ENCODE data around the gene TM7SF3.

TM7SF3 gene

DNA sequence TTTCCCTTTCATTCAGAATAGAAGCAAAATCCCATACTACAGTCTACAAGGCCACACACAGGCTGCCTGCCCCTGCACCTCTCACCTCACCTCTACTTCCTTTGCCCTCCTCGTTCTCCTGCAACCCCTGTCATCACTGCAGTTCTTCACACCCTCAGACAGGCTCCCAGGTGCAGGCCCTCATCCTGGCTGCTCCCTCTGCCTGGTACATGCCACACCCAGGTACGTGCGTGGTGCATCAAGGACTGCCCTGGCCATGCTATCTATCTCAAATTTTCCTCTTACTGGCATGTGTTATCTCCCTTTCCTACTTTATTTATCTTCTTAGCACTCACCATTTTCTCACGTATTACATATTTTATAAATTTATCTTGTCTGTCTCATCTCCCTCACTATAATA lies 24.3 kb downstream of the TM7SF3 start:
- no peak overlapping the region for H3K9ac ChIP-seq
- no peaks in the 10 kb centered on the region for H3K79me2 ChIP-seq (ENCODE audit: insufficient read depth, low read depth)
- no peaks in the 10 kb centered on the region for H4K20me1 ChIP-seq (ENCODE audit: insufficient read depth)
- no peak overlapping the region for H3K27ac ChIP-seq
- no peaks in the 10 kb centered on the region for H3K36me3 ChIP-seq (ENCODE audit: insufficient read depth)
- no peaks in the 10 kb centered on the region for H3K27me3 ChIP-seq (ENCODE audit: insufficient read depth, low read depth)
- H3K4me1 ChIP-seq (ENCODE audit: low read depth, poor library complexity, severe bottlenecking): no peaks in the 10 kb centered on the region
- H3K4me3 ChIP-seq (IDR thresholded peaks at IDR 0.05; ENCODE audit: insufficient read depth, low read depth, low read length): no peak overlapping the region
- TF ChIP-seq, protein P1, sequence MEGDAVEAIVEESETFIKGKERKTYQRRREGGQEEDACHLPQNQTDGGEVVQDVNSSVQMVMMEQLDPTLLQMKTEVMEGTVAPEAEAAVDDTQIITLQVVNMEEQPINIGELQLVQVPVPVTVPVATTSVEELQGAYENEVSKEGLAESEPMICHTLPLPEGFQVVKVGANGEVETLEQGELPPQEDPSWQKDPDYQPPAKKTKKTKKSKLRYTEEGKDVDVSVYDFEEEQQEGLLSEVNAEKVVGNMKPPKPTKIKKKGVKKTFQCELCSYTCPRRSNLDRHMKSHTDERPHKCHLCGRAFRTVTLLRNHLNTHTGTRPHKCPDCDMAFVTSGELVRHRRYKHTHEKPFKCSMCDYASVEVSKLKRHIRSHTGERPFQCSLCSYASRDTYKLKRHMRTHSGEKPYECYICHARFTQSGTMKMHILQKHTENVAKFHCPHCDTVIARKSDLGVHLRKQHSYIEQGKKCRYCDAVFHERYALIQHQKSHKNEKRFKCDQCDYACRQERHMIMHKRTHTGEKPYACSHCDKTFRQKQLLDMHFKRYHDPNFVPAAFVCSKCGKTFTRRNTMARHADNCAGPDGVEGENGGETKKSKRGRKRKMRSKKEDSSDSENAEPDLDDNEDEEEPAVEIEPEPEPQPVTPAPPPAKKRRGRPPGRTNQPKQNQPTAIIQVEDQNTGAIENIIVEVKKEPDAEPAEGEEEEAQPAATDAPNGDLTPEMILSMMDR (conservative IDR thresholded peaks at IDR 0.05; ENCODE audit: low read depth, low read length): no peak
- H3K4me2 ChIP-seq: no peak overlapping the region
- H2AFZ ChIP-seq (ENCODE audit: low read depth): no peak overlapping the region

DNA sequence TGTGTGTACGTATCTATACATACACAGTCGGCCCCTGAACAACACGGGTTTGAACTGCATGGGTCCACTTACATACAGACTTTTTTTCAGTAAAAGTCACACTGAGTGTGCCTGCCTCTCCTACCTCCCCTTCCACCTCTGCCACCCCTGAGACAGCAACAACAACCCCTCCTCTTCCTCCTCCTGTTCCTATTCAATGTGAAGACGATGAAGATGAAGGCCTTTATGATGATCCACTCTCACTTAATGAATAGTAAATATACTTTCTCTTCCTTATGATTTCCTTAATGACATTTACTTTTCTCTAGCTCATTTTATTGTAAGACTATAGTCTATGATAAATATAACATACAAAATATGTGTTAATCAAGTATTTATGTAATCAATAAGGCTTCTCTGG lies 25.5 kb downstream of the TM7SF3 start:
- Histone ChIP-seq H3K4me3 (IDR thresholded peaks at IDR 0.05; ENCODE audit: insufficient read depth, low read depth, low read length) (no peak overlapping the region), H4K20me1 (ENCODE audit: insufficient read depth) (no peaks in the 10 kb centered on the region), H3K27me3 (ENCODE audit: insufficient read depth, low read depth) (no peaks in the 10 kb centered on the region), H2AFZ (ENCODE audit: low read depth) (no peak overlapping the region), H3K79me2 (ENCODE audit: insufficient read depth, low read depth) (no peaks in the 10 kb centered on the region), H3K9ac (no peak overlapping the region), H3K4me2 (no peak overlapping the region), H3K4me1 (ENCODE audit: low read depth, poor library complexity, severe bottlenecking) (no peaks in the 10 kb centered on the region), H3K36me3 (ENCODE audit: insufficient read depth) (no peaks in the 10 kb centered on the region), H3K27ac (no peak overlapping the region)
- TF ChIP-seq, protein P1 (conservative IDR thresholded peaks at IDR 0.05; ENCODE audit: low read depth, low read length): no peak

DNA sequence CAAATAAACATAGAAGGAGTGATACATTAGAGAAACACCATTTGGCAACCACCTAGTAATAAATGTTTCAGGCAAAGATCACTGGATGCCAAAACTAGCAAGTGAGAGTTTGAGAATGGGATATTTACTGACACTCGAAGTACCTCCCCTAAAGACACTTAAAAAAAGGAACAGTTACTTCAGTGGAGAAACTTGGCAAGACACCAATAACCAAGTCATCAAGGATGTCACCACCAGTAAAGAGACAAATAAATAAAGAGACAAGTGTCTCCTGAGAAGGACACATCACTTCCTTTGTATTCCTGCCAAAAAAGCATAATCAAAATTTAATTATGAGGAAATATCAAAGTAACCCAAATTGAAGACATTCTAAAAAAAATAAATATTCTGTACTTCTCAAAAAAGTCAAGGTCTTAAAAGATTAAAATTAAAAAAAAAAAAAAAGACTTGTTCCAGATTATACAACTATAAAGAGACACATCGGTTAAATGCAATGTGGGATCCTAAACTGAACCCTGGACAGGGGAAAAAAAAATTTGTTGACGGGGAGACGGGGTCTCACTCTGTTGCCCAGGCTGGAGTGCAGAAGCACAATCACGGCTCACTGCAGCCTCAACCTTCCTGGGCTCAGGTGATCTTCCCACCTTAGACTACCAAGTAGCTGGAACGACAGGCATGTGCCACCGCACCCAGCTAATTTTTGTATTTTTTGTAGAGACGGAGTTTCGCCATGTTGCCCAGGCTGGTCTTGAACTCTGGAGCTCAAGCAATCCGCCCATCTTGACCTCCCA lies 26.4 kb downstream of the TM7SF3 start:
- no peak overlapping the region for H3K4me2 ChIP-seq
- H2AFZ ChIP-seq (ENCODE audit: low read depth): no peak overlapping the region
- no peaks in the 10 kb centered on the region for H4K20me1 ChIP-seq (ENCODE audit: insufficient read depth)
- H3K36me3 ChIP-seq (ENCODE audit: insufficient read depth): no peaks in the 10 kb centered on the region
- TF ChIP-seq, protein P1 (conservative IDR thresholded peaks at IDR 0.05; ENCODE audit: low read depth, low read length): no peak
- H3K4me3 ChIP-seq (IDR thresholded peaks at IDR 0.05; ENCODE audit: insufficient read depth, low read depth, low read length): no peak overlapping the region
- no peaks in the 10 kb centered on the region for H3K27me3 ChIP-seq (ENCODE audit: insufficient read depth, low read depth)
- no peaks in the 10 kb centered on the region for H3K4me1 ChIP-seq (ENCODE audit: low read depth, poor library complexity, severe bottlenecking)
- no peaks in the 10 kb centered on the region for H3K79me2 ChIP-seq (ENCODE audit: insufficient read depth, low read depth)
- no peak overlapping the region for H3K27ac ChIP-seq
- no peak overlapping the region for H3K9ac ChIP-seq

DNA sequence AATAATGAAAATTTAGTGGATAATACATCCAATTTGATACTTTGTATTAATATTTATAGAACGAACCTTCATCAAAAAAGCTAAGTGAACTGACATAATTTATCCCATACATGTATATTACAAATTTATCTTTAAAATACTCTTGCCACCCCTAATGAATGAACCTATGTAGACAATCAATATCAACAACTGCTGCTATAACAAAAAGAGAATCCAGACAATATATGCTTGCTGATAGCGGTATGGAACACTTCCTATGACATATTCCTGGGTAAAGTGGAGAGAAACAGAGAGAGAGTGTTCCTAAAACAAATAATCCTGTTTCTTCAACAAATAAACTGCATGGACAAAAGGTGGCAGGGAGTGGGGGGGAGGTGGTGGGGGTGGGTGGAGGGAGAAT lies 31.3 kb downstream of the TM7SF3 start:
- H3K27me3 ChIP-seq (ENCODE audit: insufficient read depth, low read depth): no peaks in the 10 kb centered on the region
- no peaks in the 10 kb centered on the region for H3K4me1 ChIP-seq (ENCODE audit: low read depth, poor library complexity, severe bottlenecking)
- TF ChIP-seq, protein P1 (conservative IDR thresholded peaks at IDR 0.05; ENCODE audit: low read depth, low read length): no peak
- no peaks in the 10 kb centered on the region for H4K20me1 ChIP-seq (ENCODE audit: insufficient read depth)
- H2AFZ ChIP-seq (ENCODE audit: low read depth): no peak overlapping the region
- H3K79me2 ChIP-seq (ENCODE audit: insufficient read depth, low read depth): no peaks in the 10 kb centered on the region
- H3K9ac ChIP-seq: no peak overlapping the region
- no peaks in the 10 kb centered on the region for H3K36me3 ChIP-seq (ENCODE audit: insufficient read depth)
- no peak overlapping the region for H3K4me3 ChIP-seq (IDR thresholded peaks at IDR 0.05; ENCODE audit: insufficient read depth, low read depth, low read length)
- no peak overlapping the region for H3K27ac ChIP-seq
- no peak overlapping the region for H3K4me2 ChIP-seq
